Tibial nerve (tissue), 4 donors: ENCODE results near the gene LCT. TPM values are rescaled to one million over a fixed set of nuclear protein-coding genes. Genes with fewer than 3 reads are reported as not detected.

Experiments
- DNase-seq, 2 donors: peaks; one replicate each; pipeline ENCODE4 v3.0.0-alpha.2; 2019; ENCODE audit warnings: low spot score in 2 of 2
- H3K27ac ChIP-seq, 4 donors: fragments of 200-600 bp; sonication (generic) in 3 of 4; one replicate each; pipeline ENCODE4 v1.5.1; 2017 to 2019; ENCODE audit warnings: mild to moderate bottlenecking in 1 of 4
- H3K27me3 ChIP-seq, 2 donors: fragments of 200-600 bp; sonication (generic) in 1 of 2; one replicate each; pipeline versions ENCODE4 v1.5.1 to v1.6.0; 2017 to 2019
- H3K36me3 ChIP-seq, 3 donors: fragments of 200-600 bp; sonication (generic); one replicate each; pipeline ENCODE4 v1.5.1; 2018 to 2019
- H3K4me1 ChIP-seq, 4 donors: fragments of 200-600 bp; sonication (generic) in 3 of 4; one replicate each; pipeline ENCODE4 v1.5.1; 2017 to 2019
- H3K4me3 ChIP-seq, 4 donors: fragments of 200-600 bp; sonication (generic) in 3 of 4; one replicate each; pipeline ENCODE4 v1.5.1; 2017 to 2019; ENCODE audit warnings: mild to moderate bottlenecking in 1 of 4, moderate library complexity in 1 of 4
- H3K9me3 ChIP-seq, 4 donors: fragments of 200-600 bp; sonication (generic) in 3 of 4; one replicate each; pipeline ENCODE4 v1.5.1; 2017 to 2019
- EP300 ChIP-seq, 2 donors: sonication (generic); formaldehyde crosslinking; IDR thresholded peaks; one replicate each; pipeline ENCODE4 v1.6.1; 2017; ENCODE audit warnings: antibody characterized with exemption in 2 of 2, mild to moderate bottlenecking in 1 of 2
- POLR2A ChIP-seq, 2 donors: fragments of 450-650 bp; IDR thresholded peaks; one replicate each; pipeline ENCODE4 v1.6.1; 2017; ENCODE audit warnings: antibody characterized with exemption in 2 of 2, mild to moderate bottlenecking in 2 of 2, moderate library complexity in 2 of 2
- WGBS, 2 donors: methylation state at CpG; one replicate each; pipeline ENCODE4 v1.1.5; 2018; 5-methylcytosine and 5-hydroxymethylcytosine counted together
- total RNA-seq, 4 donors: library from RNA; depleted of rRNA; stranded (reverse); fragments of >200 nt; gene quantifications; one replicate each; pipeline ENCODE4 v1.1.0, GENCODE V29; 2016
- TF ChIP-seq, protein P1 (sequence below), 5 experiments: fragments of 200-600 bp in 3 of 5; fragments of 450-650 bp in 2 of 5; sonication (generic) in 3 of 5; IDR thresholded peaks; one replicate each; pipeline ENCODE4 v1.5.1; 2016 to 2019; ENCODE audit warnings: antibody characterized with exemption in 5 of 5, mild to moderate bottlenecking in 3 of 5, moderate library complexity in 2 of 5

LCT gene
- total RNA-seq, 4 donors from 2014 or later = under 0.01 TPM; not detected in 3

DNA sequence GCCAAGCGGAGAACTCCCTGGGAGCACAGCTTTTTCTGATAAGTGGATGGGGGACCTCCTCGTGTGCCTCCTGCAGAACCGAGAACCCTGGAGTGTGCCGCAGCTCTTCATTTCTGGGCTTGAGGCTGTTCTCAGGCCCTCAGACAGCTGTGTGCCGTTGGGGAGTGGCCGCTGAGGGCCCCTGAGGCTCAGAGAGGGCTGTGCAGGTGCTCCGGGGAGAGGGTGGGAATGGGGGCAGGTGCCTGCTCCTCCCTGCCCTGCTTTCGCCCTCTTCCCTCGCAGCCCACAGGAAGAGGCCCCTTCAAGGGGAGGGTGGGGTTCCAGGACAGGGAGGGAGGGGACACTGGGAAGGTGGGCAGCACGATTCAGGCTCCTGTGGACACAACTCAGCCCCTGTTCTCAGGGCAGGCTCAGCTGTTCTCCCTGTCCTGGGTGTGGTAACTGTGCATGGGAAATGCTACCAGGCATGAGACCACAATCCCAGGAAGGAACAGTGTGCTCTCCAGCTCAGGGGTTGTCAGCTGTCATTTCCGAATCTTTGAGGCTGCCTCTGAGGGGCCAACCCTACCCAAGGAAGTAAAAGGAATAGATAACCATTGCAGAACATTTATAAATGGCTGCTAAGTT lies 11.3 kb downstream of the LCT start:
- no peak overlapping the region for H3K27ac ChIP-seq
- DNase-seq = no peak
- H3K27me3 ChIP-seq = no peaks in the 10 kb centered on the region
- no peaks in the 10 kb centered on the region for H3K36me3 ChIP-seq
- no peak for TF ChIP-seq EP300 (IDR thresholded peaks at IDR 0.05)
- no peak for TF ChIP-seq POLR2A (IDR thresholded peaks at IDR 0.05)
- TF ChIP-seq, protein P1, sequence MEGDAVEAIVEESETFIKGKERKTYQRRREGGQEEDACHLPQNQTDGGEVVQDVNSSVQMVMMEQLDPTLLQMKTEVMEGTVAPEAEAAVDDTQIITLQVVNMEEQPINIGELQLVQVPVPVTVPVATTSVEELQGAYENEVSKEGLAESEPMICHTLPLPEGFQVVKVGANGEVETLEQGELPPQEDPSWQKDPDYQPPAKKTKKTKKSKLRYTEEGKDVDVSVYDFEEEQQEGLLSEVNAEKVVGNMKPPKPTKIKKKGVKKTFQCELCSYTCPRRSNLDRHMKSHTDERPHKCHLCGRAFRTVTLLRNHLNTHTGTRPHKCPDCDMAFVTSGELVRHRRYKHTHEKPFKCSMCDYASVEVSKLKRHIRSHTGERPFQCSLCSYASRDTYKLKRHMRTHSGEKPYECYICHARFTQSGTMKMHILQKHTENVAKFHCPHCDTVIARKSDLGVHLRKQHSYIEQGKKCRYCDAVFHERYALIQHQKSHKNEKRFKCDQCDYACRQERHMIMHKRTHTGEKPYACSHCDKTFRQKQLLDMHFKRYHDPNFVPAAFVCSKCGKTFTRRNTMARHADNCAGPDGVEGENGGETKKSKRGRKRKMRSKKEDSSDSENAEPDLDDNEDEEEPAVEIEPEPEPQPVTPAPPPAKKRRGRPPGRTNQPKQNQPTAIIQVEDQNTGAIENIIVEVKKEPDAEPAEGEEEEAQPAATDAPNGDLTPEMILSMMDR (IDR thresholded peaks at IDR 0.05) = no peak
- H3K9me3 ChIP-seq = peaks cover 0 to 17% (median 0%) of the 10 kb centered on the region in 4 donors
- no peaks in the 10 kb centered on the region for H3K4me1 ChIP-seq
- H3K4me3 ChIP-seq = no peak overlapping the region
- WGBS, 2 donors = 47 to 57% methylated on average over 11 of the region's 11 CpGs

DNA sequence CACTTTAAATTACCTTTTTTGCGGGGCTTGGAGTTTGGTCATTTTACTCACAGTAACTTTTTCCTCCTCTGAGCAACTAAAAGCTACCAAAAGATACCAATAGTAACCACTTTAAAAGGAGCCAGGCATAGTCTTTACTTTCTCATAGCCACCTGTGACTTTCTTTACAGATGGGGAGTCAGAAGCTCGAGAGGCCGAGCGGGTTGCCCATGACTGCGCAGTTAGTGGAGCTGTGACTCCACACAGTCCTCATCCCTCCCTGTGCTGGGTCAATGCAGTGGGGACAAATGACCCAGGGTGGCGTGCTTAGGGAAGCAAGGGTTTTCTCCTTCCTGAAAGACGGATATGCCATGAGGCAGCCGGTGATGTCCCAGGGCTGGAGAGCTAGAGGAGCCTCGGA lies 11.9 kb downstream of the LCT start:
- TF ChIP-seq POLR2A (IDR thresholded peaks at IDR 0.05) (no peak), EP300 (IDR thresholded peaks at IDR 0.05) (no peak)
- TF ChIP-seq, protein P1 (IDR thresholded peaks at IDR 0.05) = no peak
- WGBS, 2 donors = 87 to 89% methylated on average over 9 of the region's 9 CpGs

DNA sequence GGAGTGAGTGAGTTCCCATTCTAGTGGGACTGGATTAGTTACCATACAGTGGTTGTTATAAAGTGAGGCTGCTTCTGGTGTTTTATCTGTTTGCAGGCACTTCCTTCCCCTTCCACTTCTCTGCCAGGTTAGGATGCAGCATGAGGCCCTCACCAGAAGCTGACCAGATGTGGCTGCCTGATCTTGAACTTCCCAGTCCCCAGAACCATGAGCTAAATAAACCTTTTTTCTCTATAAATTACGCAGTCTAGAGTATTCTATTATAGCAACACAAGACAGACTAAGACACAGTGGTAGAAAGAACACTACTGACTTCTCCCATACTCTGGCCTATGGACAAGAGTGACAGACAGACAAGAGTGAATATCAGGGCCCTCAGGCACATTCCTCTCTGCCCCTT lies 14.1 kb downstream of the LCT start:
- no peaks in the 10 kb centered on the region for H3K36me3 ChIP-seq
- WGBS, 2 donors = 82 to 86% methylated on average over 1 of the region's 1 CpG
- no peak overlapping the region for H3K4me3 ChIP-seq
- DNase-seq = no peak
- no peaks in the 10 kb centered on the region for H3K4me1 ChIP-seq
- H3K27ac ChIP-seq = no peak overlapping the region
- H3K9me3 ChIP-seq = peaks cover 0 to 20% (median 0%) of the 10 kb centered on the region in 4 donors
- TF ChIP-seq POLR2A (IDR thresholded peaks at IDR 0.05) = no peak
- TF ChIP-seq, protein P1 (IDR thresholded peaks at IDR 0.05) = no peak
- TF ChIP-seq EP300 (IDR thresholded peaks at IDR 0.05) = no peak
- H3K27me3 ChIP-seq = no peaks in the 10 kb centered on the region

More for the DNA sequence above, 11.9 kb downstream of the LCT start:
- H3K4me1 ChIP-seq = no peaks in the 10 kb centered on the region
- H3K27ac ChIP-seq = no peak overlapping the region
- no peak for DNase-seq
- no peaks in the 10 kb centered on the region for H3K27me3 ChIP-seq
- no peak overlapping the region for H3K4me3 ChIP-seq
- H3K36me3 ChIP-seq = no peaks in the 10 kb centered on the region
- peaks cover 0 to 17% (median 0%) of the 10 kb centered on the region in 4 donors for H3K9me3 ChIP-seq

DNA sequence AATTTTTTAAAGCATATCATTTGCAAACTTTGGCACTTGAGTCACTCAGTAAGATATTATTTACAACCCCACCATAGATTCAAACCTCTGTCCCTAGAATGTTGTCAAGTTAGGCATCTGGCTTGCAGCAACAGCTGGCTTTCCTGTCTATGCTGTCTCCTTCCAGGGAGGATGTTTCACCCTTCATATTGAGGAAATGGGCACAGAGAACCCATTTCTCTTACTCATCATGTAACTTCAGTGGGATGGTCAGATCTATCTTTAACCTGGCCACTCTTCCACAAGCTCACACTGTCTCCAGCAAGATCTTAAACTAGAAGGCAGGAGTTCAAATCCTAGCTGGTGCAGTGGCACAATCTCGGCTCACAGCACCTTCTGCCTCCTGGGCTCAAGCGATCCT lies 15.8 kb downstream of the LCT start:
- WGBS, 2 donors = 97 to 100% methylated on average over 2 of the region's 2 CpGs
- Histone ChIP-seq H3K27ac (no peak overlapping the region), H3K36me3 (no peaks in the 10 kb centered on the region), H3K27me3 (no peaks in the 10 kb centered on the region), H3K9me3 (peaks cover 0 to 20% (median 0%) of the 10 kb centered on the region in 4 donors), H3K4me3 (no peak overlapping the region), H3K4me1 (no peaks in the 10 kb centered on the region)
- TF ChIP-seq EP300 (IDR thresholded peaks at IDR 0.05) (no peak), POLR2A (IDR thresholded peaks at IDR 0.05) (no peak)
- TF ChIP-seq, protein P1 (IDR thresholded peaks at IDR 0.05) = no peak
- DNase-seq = no peak

DNA sequence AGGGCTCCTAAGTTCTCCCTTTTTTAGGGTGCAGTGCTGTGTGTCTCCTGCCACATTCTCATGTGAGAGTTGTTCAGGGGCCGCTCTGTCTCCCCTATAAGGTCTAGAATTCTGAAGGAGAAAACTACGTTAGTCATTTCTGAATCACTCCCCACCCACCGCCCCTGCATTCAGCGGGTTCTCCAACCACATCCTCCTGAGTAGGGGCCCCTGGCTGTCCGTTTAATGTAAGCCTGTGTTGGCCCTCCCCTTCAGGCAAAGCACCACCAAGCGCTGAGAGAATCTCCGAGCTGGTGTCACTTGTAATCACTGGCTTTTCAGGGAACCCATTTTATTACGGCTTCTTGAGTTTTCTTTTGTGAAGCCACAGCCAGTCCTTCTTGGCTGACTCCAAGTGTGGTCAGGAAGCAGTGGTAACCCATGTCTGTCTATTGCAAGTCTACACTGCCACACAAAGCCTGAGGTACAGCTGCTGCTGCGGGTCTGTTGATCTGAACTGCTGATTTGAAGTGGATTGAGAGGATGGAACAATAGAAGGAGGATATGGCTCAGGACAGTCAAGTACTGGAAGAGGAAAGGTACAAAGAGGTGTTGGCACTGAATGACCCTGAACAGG lies 16.9 kb downstream of the LCT start:
- 48 to 52% methylated on average over 9 of the region's 9 CpGs for WGBS, 2 donors

More for the DNA sequence above, 16.9 kb downstream of the LCT start:
- Histone ChIP-seq H3K27me3 (no peaks in the 10 kb centered on the region), H3K9me3 (peaks cover 0 to 20% (median 0%) of the 10 kb centered on the region in 4 donors), H3K4me3 (no peak overlapping the region), H3K4me1 (no peaks in the 10 kb centered on the region), H3K27ac (no peak overlapping the region), H3K36me3 (no peaks in the 10 kb centered on the region)
- DNase-seq = no peak
- TF ChIP-seq POLR2A (IDR thresholded peaks at IDR 0.05) (no peak), EP300 (IDR thresholded peaks at IDR 0.05) (no peak)
- TF ChIP-seq, protein P1 (IDR thresholded peaks at IDR 0.05) = no peak
